Transverse colon (tissue), 4 donors: ENCODE results near the gene EPHA4. TPM values are rescaled to one million over a fixed set of nuclear protein-coding genes. Genes with fewer than 3 reads are reported as not detected.

Experiments
- DNase-seq: peaks from one replicate; pipeline ENCODE4 v3.0.0-alpha.2; 2019
- H3K27ac ChIP-seq, 4 donors: fragments of 200-600 bp; sonication (generic); 2 replicates each; pipeline ENCODE4 v1.5.1; 2016 to 2018; ENCODE audit warnings: inconsistent platforms in 4 of 4
- H3K27me3 ChIP-seq: fragments of 200-600 bp; sonication (generic); 2 replicates; pipeline ENCODE4 v1.5.1; 2017; ENCODE audit warnings: inconsistent platforms
- H3K36me3 ChIP-seq, 4 donors: fragments of 200-600 bp; sonication (generic); 2 replicates each; pipeline ENCODE4 v1.5.1; 2017 to 2019; ENCODE audit warnings: inconsistent platforms in 4 of 4
- H3K4me1 ChIP-seq, 4 donors: fragments of 200-600 bp; sonication (generic); 2 replicates each; pipeline ENCODE4 v1.5.1; 2017 to 2020; ENCODE audit warnings: inconsistent platforms in 4 of 4
- H3K4me3 ChIP-seq, 4 donors: fragments of 200-600 bp; sonication (generic); 1 replicate in 1 of 4; 2 replicates in 3 of 4; pipeline versions ENCODE4 v1.5.1 to v1.6.1; 2017 to 2019; ENCODE audit warnings: inconsistent platforms in 4 of 4
- H3K9me3 ChIP-seq, 2 donors: fragments of 200-600 bp; sonication (generic); 2 replicates each; pipeline ENCODE4 v1.5.1; 2017 to 2019; ENCODE audit warnings: inconsistent platforms in 2 of 2
- CTCF ChIP-seq, 5 experiments: fragments of 200-600 bp in 3 of 5; fragments of 450-650 bp in 2 of 5; sonication (generic) in 3 of 5; IDR thresholded peaks; 1 replicate in 2 of 5; 2 replicates in 3 of 5; pipeline ENCODE4 v1.5.1; 2016 to 2017; ENCODE audit warnings: antibody characterized with exemption in 5 of 5, inconsistent platforms in 3 of 5, mild to moderate bottlenecking in 2 of 5, moderate library complexity in 1 of 5
- EP300 ChIP-seq: sonication (generic); formaldehyde crosslinking; IDR thresholded peaks from one replicate; pipeline ENCODE4 v1.6.1; 2017; ENCODE audit warnings: antibody characterized with exemption, low read depth
- POLR2A ChIP-seq: fragments of 450-650 bp; IDR thresholded peaks from one replicate; pipeline ENCODE4 v1.6.1; 2016; ENCODE audit warnings: antibody characterized with exemption, mild to moderate bottlenecking, moderate library complexity
- POLR2AphosphoS5 ChIP-seq, 3 donors: sonication (generic); formaldehyde crosslinking; IDR thresholded peaks; one replicate each; pipeline ENCODE4 v1.6.1; 2016; ENCODE audit warnings: antibody characterized with exemption in 3 of 3
- WGBS, 2 donors: methylation state at CpG; one replicate each; pipeline ENCODE4 v1.1.5; 2018; ENCODE audit warnings: low coverage in 1 of 2; 5-methylcytosine and 5-hydroxymethylcytosine counted together
- in situ Hi-C, 4 donors: fragments of 200-750 bp; cut with MboI; loops; one replicate each; pipeline versions ENCODE4 v1.15.0 to v1.15.1; 2017; ENCODE audit warnings: low sequenced_read_pairs in 3 of 4, low pct_ligation_motif_present in 1 of 4, low pct_unique_long_range_greater_than_20kb in 1 of 4
- intact Hi-C: fragments of 100-400 bp; cut with DNase I; formaldehyde crosslinking; loops from one replicate; pipeline ENCODE4 v1.15.1; 2023; ENCODE audit warnings: low total_unique reads
- total RNA-seq, 4 donors: library from RNA; depleted of rRNA; stranded (reverse); fragments of >200 nt; gene quantifications; one replicate each; pipeline ENCODE4 v1.1.0, GENCODE V29; 2016

EPHA4 gene
- total RNA-seq, 4 donors from 2014 or later: 1.5 to 21.0 (median 13.8) TPM

GRCh38 chr2:221532641-221533040, 39.5 kb downstream of the EPHA4 start:
- no peak overlapping the region for H3K27ac ChIP-seq
- WGBS, 2 donors: 96% methylated on average over 3 of the region's 3 CpGs; no CpG with 5 or more reads in 1 of the 2 donors
- no peaks in the 10 kb centered on the region for H3K36me3 ChIP-seq
- H3K4me1 ChIP-seq: peaks cover 13 to 45% (median 33%) of the 10 kb centered on the region in 4 donors
- intact Hi-C loops: no loop called here
- no peaks in the 10 kb centered on the region for H3K9me3 ChIP-seq
- no peak overlapping the region for H3K4me3 ChIP-seq
- no peak for DNase-seq
- no peaks in the 10 kb centered on the region for H3K27me3 ChIP-seq
- TF ChIP-seq CTCF (IDR thresholded peaks at IDR 0.05) (no peak), EP300 (no peak), POLR2A (no peak), POLR2AphosphoS5 (IDR thresholded peaks at IDR 0.05) (no peak)
- in situ Hi-C loops: no loop called here

DNA sequence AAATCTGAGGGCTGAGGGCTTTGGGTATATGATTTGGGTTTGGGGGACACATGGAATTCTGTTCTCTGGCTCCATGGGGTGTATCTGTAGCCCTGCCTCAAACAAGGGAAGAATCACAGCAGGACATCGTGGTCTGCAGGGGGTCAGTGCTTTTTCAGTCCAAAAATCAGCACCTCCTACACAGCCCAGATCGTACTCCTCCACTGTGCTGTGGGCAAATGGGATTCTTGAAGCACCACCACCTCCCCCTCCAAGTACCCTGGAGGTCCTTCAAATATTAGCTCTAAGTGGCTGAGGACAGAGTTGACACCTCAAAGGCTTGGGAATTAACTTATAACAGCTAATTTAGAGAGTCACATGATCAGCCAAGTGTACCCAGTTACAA, 41.5 kb downstream of the EPHA4 start:
- TF ChIP-seq POLR2AphosphoS5 (IDR thresholded peaks at IDR 0.05) (no peak), CTCF (IDR thresholded peaks at IDR 0.05) (no peak), POLR2A (no peak), EP300 (no peak)
- H3K4me1 ChIP-seq: peaks cover 13 to 55% (median 41%) of the 10 kb centered on the region in 4 donors
- intact Hi-C loops: no loop called here

DNA sequence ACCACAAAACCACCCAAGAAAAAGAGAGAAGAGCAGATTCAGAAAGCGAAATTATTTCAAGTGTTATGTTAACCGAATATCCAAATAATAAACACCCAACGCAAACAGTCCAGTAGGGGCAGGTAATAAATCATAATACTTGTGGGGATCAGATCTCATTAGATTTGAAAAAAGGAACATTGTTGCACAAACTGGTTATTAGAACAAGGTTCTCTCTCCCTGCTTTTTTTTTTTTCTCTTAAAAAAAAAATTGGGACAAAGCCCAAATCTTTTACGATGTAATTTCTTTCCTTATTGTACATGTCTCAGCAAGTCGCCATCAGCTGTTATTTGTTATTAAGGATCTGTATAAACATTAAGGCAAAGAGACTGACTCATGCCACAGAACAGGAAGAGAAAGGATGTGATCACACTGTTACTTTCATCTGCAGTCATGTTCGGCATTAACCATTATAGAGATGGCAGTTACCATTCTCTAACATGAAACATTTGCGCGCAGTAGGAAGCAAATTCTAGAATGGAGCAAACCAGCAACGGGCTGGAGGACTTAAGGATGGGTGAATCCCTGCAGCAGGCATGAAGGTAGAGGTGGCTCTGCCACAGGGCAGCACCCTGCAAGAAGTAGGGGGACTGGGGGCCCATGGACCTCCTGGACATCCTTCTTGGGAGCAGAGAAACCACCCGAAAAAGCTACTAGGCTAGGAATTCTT, 42.0 kb downstream of the EPHA4 start:
- DNase-seq: no peak
- no peak for TF ChIP-seq POLR2A
- TF ChIP-seq CTCF (IDR thresholded peaks at IDR 0.05): no peak
- TF ChIP-seq EP300: no peak
- TF ChIP-seq POLR2AphosphoS5 (IDR thresholded peaks at IDR 0.05): no peak
- Histone ChIP-seq H3K27me3 (no peaks in the 10 kb centered on the region), H3K4me3 (no peak overlapping the region), H3K4me1 (peaks cover 13 to 54% (median 39%) of the 10 kb centered on the region in 4 donors), H3K27ac (peak overlapping the region; percentile 57 to 79 (median 71)), H3K9me3 (no peaks in the 10 kb centered on the region), H3K36me3 (no peaks in the 10 kb centered on the region)
- intact Hi-C loops (no loop called here), in situ Hi-C loops (no loop called here)
- WGBS, 2 donors: 33 to 39% methylated on average over 6 to 10 of the region's 10 CpGs

More for the DNA sequence above, 41.5 kb downstream of the EPHA4 start:
- H3K27me3 ChIP-seq: no peaks in the 10 kb centered on the region
- 63% methylated on average over 2 of the region's 2 CpGs; no CpG with 5 or more reads in 1 of the 2 donors for WGBS, 2 donors
- peak overlapping the region; percentile 6 to 79 (median 60) for H3K27ac ChIP-seq
- in situ Hi-C loops: no loop called here
- H3K36me3 ChIP-seq: no peaks in the 10 kb centered on the region
- H3K4me3 ChIP-seq: no peak overlapping the region
- no peaks in the 10 kb centered on the region for H3K9me3 ChIP-seq
- no peak for DNase-seq

DNA sequence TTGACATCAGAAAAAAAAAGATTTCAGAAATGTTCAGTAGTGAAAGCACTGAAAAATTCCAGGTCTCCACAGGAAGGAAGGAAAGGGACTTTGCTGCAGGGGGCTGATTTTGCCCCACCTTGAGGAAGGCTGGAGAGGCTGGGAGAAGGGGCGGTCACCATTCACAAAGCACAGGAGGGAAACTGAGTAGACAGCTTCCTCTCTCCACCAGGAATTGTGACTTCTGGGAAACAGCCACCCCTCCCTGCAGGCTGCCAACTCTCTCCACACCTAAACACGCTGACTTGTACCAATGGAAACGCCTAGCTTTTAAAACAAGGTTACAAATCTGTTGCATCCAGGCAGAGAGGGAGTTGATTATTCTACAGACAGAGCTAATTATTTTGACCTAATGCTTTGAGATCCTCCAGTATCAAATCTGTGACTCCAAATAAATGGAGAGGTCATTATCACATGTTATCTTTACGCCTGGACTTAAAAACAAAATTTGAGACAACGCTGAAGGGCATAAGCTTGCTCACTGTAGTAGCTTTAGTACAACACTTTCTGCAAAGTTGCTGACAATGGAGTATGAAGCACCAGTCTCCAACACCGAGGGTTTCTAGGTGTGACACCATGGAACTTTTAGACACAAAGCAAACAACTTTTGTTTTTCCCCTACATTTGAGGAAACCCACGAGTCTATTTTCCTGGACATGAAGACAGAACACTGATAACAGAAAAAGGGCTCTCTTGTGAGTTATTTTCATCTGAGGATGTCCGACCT, 42.7 kb downstream of the EPHA4 start:
- Histone ChIP-seq H3K27ac (peak overlapping the region; percentile 57 to 79 (median 71)), H3K4me3 (no peak overlapping the region), H3K9me3 (no peaks in the 10 kb centered on the region), H3K4me1 (peaks cover 13 to 54% (median 39%) of the 10 kb centered on the region in 4 donors), H3K36me3 (no peaks in the 10 kb centered on the region), H3K27me3 (no peaks in the 10 kb centered on the region)
- 27 to 43% methylated on average over 8 of the region's 8 CpGs for WGBS, 2 donors
- intact Hi-C loops (no loop called here), in situ Hi-C loops (no loop called here)
- TF ChIP-seq EP300: no peak
- no peak for TF ChIP-seq POLR2AphosphoS5 (IDR thresholded peaks at IDR 0.05)
- no peak for TF ChIP-seq POLR2A
- TF ChIP-seq CTCF (IDR thresholded peaks at IDR 0.05): no peak
- DNase-seq: peak; percentile 38
